GM18873 (cell line): ENCODE measurements around the gene DNAH9.
"Not testable (repeated sequence)": the region's sequence is repeated elsewhere in the genome, so short reads cannot be mapped to it uniquely, and the experiment has no call there.

Experiments used
- ATAC-seq: cut with Tn5 transposase; IDR thresholded peaks from one replicate; pipeline ENCODE4 v1.9.1; 2021; ENCODE audit warnings: mild to moderate bottlenecking, moderate library complexity, moderate number of reproducible peaks; ENCODE audit not compliant: unreplicated experiment, low FRiP score

The DNAH9 gene

DNA sequence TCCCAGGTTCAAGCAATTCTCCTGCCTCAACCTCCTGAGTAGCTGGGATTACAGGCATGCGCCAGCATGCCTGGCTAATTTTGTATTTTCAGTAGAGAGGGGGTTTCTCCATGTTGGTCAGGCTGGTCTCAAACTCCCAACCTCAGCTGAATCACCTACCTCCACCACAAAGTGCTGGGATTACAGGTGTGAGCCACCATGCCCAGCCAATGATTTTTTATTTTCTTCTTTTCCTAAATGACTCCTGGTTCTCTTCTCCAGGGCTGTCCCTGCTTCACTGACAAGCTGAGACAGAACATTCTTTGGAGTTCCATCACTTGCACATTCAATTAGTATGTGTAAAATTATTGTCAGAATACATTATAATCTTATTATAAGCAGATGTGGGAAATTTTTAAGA is 351.3 kb downstream of the DNAH9 start:
- not testable (repeated sequence) for ATAC-seq

DNA sequence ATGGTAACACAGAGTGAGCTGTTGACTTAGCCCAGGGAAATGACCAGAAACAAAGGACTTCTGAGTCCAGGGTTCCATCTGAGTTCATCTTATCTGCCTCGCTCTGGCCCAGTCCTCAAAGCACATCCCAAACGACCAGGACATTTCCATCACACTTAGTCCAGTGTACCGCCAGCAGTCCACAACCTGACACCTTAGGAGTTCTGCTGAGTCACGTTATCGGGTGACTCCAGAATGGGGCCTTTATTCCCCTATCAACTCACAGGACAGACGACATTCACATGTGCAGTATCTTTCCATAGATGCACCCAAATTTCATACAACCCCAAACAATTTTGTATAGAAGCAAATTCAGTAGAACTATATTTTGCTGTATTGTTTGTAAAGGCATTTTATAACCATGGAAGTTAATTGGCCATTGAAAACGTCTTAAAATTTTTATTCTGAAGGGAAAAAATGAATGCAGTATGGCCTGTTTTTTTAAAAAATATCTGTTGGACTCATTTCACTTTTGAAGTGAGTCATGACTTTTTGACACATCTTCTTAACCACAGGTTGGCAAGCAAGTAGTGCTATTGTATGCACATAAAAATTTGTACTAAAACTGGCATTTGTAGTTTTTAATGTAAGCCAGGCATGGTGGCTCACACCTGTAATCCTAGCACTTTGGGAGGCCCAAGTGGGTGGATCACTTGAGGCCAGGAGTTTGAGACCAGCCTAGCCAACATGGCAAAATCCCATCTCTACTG is 352.7 kb downstream of the DNAH9 start:
- no peak for ATAC-seq

DNA sequence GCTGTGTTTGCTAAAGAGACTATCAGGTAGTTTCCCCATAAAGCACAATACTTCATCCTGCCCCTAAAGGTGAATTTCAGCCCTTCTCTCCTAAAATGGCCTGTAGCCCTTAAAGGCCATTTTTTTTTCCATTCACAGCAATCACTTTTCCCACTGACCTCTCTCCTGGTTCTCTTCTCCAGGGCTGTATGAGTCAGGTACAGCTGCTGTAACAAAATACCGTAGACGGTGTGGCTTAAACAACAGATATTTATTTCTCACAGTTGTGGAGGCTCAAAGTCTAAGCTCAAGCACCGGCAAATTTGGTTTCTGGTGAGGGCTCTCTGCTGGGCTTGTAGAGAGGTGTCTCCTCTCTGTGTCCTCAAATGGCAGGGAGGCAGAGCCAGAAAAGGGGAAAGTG is 354.3 kb downstream of the DNAH9 start:
- ATAC-seq = no peak

DNA sequence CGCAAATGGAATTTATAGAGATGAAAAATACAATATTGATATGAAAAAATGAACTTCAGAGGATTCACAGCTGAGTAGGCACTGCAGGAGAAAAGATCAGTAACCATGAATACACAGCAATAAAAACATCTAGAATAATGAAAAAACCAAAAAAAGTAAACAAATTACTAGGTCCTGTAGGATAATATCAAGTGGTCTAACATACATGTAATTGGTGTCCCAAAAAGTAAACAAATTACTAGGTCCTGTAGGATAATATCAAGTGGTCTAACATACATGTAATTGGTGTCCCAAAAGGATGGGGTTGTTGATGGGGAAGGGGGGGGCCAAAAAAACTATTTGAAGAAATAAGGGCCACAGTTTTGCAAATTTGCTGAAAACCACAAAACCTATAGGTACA is 355.7 kb downstream of the DNAH9 start:
- no peak for ATAC-seq

DNA sequence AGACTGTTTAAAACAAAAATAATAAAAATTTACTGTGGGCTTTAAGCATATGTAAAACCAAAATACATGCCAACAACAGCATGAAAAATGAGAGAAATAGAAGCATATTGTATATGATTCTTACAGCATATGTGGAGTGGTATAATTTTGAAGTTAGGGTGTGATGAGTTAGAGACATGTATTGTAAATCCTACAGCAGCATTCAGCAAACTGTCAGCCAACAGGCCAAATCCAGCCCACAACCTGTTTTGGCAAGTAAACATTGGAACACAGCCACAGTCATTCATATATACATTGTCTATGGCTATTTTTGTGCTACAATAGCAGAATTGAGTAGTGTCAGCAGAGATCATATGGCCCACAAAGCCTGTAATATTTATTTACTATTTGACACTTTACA is 356.7 kb downstream of the DNAH9 start:
- no peak for ATAC-seq

DNA sequence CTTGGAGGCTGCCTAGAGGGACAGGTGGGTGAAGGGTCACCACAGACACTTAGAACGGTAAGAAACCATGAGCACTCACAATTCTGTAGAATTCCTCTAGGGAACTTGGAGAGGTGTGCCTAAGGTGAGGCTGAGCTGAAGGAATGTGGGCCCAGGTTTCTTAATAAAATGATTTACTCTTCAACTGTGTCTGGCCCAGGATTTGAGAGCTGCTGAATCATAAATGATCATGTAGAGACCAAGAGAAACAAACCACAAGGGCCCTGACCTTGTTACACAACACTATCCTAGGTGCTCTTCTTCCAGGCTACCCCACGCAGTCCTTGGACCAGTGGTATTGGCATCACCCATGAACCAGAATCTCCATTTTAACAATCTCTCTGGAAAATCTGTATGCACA is 371.3 kb downstream of the DNAH9 start:
- no peak for ATAC-seq

DNA sequence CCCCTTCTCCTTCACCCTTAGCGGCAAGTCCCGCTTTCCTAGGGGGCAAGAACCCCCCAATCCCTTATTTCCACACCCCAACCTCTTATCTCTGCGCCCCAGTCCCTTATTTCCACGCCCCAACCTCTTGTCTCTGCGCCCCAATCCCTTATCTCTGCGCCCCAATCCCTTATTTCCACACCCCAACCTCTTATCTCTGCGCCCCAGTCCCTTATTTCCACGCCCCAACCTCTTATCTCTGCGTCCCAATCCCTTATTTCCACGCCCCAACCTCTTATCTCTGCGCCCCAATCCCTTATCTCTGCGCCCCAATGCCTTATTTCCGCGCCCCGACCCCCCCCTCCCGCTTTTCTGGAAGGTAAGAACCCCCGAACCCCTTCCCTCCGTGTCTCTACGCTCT is 374.5 kb downstream of the DNAH9 start:
- not testable (repeated sequence) for ATAC-seq

DNA sequence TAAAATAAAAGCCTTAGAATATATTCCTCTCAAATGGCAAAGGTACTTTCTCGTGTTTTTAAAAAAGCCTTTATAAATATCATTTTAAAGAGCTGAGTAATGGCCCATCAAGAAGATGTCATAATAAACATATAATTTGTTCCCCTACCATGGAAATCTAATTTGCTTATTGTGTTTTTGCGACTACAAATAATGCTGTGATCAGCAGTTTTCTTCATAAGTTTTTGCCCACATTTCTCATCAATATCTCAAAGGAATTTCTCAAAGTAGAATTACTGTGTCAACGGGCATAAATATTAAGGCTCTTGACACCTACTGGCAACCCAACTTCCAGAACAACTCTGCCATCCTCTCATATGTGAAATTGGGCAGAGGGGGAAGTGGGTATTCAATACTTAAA is 381.5 kb downstream of the DNAH9 start:
- no peak for ATAC-seq

DNA sequence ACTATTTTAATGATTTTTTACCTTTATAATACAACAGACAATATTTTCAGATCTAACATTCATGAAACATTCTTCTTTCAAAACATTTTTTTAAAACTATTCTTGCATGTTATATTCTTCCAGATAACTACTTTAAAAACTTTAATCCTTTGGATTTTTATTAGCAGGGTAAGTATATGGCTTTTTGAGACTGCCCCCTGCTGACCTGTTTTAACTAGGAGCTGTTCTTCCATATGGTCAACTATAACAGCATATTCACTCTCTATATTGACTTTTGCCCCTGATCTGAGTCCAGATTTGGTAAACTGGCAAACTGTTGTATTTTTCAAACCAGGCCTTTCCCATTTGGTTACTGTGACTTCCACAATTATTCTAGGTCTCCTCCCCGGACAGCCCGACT is 382.5 kb downstream of the DNAH9 start:
- no peak for ATAC-seq

DNA sequence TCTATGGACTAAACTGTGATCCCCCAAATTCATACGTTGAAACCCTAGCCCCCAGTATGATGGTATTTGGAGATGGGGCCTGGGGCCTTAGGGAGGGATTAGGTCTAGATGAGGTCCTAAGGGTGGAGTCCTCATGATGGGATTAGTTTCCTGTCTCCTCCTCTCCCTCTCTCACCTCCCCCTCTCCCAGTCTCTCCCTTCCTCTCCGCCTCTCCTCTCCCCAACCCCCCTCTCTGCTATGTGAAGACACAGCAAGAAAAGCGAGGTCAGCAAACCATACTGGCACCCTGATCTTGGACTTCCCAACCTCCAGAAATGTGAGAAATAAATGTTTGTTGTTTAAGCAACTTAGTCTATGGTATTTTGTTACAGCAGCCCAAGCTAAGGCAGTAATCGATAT is 383.6 kb downstream of the DNAH9 start:
- no peak for ATAC-seq

DNA sequence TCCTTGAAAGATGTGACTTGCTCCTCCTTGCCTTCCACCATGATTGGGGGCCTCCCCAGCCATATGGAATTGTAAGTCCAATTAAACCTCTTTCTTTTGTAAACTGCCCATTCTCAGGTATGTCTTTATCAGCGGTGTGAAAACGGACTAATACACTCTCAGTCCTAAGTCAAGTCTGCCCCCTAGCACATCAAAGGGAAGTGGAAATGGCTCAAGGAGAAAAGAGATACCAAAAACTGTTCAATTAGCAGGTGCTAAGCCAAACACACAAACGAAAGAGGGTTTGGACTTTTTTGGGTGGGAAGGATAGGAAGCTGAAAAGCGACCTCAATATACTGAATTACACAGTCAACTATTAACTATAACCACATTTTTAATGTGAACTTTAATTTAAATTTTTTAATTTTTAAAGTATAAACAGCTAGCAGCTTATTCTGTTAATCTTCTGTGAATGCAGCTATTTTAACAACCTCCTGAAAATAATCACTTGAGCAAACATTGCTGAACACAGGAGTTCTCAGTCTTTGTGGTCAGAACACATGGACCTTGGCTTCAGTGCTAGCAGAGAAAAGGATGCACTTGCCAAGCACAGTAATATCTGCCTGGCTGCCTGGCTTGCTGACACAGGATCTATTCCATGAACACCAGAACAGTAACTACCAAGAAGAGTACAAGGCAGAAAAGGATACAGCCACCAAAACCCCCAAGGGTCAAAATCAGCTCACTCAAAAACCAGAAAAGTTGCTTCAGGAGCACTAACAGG is 388.1 kb downstream of the DNAH9 start:
- ATAC-seq = no peak

DNA sequence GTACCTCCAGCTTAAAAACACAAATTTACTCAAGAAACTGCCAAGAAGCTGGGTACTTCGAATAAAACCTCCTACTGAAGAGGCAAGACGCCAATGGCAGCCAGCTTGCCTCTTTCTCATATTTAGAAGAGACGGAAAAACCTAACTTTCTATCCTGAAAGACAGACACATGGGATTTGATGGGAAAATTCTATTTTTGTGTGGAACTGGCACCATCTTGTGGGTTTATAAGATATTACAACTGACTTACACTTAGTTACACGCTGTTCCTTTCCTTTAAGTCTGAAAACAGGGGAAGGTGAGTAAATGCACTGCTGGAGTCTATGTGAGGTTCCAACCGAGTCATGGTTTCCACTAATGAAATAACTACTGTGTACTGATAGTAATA is 388.7 kb downstream of the DNAH9 start:
- ATAC-seq = no peak

DNA sequence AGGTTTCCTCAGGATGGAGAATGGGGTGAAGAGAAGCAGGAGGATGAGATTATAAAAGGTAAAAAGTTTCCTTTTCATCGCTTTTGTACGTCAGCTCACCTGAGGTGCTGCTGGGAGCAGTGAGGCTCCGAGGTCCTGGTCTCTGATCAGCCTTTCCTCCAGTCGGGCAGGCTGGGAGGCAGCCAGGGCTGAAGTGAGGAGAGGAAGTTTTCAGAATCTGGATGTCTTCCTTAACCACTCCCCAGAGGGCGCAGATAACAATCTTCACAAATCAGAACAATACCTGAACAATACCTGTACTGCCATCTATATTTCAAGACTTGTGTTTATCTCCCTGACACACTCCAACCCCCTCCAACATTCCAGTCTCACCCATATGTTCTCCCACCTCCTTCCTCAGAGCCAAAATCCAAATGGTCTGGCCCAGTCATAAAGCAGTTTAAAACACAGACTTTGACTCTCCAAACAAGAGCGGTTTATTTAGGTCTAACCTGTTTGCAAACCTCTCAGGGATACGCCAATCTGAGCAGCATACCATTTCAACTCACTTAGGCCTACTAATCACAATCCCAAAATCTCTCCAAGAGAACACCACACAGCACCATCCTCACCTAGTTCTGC is 392.2 kb downstream of the DNAH9 start:
- no peak for ATAC-seq

DNA sequence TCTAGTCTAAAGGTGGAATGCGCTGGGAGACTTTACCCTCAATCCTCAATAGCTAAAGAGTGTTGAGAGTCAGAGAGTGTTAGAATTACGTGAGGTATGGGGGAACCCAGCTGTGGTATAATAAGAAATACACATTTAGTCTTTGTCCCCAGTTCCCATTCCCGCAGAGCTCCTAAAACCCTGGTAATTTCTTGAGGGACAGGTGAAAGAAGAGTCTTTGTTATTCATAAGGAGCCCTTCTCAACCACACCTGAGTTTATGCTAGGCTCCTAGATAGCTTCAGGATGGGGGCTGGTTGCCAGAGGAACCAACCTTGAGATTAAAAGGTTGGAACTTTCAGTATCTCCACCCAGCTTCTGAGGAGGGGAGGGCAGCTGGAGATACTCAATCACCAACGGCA is 393.2 kb downstream of the DNAH9 start:
- ATAC-seq = no peak

DNA sequence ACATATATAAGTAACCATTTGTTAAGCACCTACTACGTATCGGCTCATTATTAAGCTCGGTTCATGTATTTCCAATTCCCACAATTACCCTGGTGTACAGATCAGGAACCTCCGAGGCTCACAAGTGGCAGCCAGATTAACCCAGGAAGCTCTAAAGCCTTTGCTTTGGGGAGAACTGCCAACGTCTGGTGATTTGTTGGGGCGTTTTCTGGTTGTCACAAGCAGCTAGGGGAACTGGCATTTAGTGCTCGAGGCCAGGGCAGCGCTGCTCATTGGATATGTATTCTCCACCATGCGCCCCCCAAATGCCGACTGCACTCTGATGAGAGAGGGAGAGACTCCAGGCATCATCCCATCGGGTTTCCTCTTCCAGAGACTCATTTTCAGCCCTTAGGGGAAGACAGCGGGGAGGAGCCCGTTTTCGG is 398.5 kb downstream of the DNAH9 start:
- peak; percentile 14 for ATAC-seq

DNA sequence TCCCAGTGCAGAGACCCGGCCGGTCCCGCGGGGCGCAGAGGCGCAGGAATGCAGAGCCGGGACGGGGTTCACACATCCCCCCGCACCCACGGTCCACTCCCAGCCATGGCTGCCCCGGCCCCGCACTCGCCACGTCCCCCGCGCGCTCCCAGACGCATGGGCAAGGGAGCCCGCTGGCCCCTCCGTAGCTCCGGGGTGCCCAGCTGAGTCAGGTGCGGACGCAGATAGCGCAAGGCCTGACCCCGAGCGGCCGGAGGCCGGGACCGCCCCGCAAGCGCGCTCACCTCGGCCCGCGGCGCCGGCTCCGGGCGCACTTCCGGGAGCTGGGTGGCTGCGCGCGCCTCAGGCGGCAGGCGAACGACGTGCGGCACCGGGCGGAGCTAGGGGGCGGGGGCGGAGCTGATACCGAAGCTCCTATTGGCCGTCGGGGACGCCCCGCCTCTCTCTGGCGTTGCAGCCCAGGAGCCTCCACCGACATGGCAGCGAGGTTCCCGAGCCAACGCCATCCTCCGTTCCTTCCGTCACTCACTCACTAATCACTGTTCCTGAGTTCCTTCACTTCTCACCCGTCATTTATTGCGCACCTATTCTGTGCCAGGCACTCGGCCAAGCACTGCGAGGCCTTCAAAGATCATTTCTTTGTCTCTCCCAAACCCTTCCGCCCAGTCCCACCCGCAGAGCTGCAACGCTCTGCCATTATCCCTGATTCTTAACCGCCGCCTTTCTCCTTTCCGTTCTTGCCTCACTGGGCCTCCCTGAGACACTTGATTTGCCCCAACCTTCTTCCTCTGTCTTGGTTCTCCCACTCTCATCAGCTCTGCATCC is 399.1 kb downstream of the DNAH9 start, which contains the start of gene ZNF18:
TSS of gene ZNF18 (minus strand) at position 329 of the 825 bp plus-strand sequence. CDS start 4,646 bp downstream, outside the sequence.
- peak; percentile 96 for ATAC-seq

DNA sequence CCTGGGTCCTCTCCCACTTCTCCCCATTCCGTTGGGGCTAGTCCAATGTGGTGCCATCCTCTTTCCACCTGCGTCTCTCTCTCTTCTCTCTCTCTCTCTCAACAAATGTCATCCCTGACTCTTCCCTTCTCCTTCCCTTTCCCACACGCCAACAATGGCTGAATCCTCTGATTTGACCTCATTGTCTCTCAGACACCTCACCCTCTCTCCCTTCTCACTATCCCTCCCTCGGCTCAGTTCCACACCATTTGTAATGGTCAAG is 399.6 kb downstream of the DNAH9 start:
- ATAC-seq = no peak

DNA sequence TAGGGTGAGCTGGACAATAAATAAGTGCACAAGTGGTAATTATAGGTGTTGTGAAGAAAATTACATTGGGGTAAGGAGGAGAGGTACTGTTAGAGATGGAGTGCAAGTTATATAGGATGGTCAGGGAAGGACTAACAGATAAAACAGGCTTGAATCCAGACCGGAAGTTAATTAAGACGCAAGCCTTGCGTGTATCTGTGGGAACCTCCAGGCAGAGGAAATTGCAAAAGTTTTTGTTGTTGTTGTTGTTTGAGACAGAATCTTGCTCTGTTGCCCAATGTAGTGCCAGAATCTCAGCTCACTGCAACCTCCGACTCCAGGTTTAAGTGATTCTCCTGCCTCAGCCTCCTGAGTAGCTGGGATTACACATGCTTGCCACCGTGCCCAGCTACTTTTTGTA is 401.4 kb downstream of the DNAH9 start:
- no peak for ATAC-seq

DNA sequence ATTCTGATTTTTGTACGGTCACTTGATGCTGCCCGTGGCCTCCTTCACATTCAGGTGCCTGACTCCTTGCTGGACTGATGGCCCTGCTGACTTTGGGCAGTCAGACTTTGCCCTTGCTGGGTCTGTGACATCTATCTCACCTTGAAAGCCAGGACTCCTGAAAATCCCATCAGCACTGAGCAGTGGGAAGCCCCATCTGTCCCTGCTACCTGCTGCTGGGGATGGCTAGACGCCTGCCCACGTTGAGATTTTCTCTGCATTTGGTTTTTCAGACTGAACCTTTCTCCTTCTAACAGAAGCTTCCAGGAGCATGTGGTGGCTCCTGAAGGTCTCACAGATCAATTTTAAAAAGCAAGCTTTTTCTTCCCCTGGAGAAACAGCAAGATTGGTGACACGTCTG is 409.2 kb downstream of the DNAH9 start:
- ATAC-seq = no peak
